ENCODE measurements around the gene HINT2. TPM values are rescaled to one million over a fixed set of nuclear protein-coding genes. Genes with fewer than 3 reads are reported as not detected.
A peak's percentile ranks its signal among the peaks of the same experiment; 100 is the strongest.

Gene HINT2
- total and polyA plus RNA-seq, 2 experiments from 2014 or later, result 30.6 to 50.7 TPM

DNA sequence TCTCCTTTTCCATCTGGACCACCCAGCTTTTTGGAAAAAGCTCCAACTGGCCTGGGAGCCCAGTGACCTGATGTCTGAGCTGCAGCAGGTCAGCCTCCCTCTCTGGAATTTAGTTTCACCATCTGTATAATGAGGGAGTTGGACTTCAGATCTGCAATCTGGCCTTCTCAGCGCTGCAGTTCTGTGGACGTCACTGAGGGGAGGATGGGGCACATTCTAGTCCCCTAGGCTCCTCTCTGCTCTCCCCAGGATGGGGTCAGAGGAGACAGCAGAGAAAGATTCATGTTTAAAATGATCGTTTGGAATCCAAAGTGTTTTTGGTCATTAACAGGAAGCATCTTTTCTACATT, 45.1 kb upstream of the HINT2 start:
- Histone ChIP-seq H3K36me3 (ENCODE audit: low read depth) (no peaks in the 10 kb centered on the region), H3K9me3 (ENCODE audit: low read depth) (no peaks in the 10 kb centered on the region), H3K4me3 (no peak overlapping the region), H3K79me2 (ENCODE audit: insufficient read depth) (no peaks in the 10 kb centered on the region), H3F3A (ENCODE audit: insufficient read depth) (no peaks in the 10 kb centered on the region), H4K20me1 (ENCODE audit: insufficient read depth) (no peaks in the 10 kb centered on the region), H3K27ac (no peak overlapping the region), H3K9me2 (ENCODE audit: insufficient read depth) (no peaks in the 10 kb centered on the region), H2AFZ (no peak overlapping the region), H3K27me3 (replicated peaks; ENCODE audit: insufficient read depth) (peaks cover 15% of the 10 kb centered on the region), H3K4me2 (ENCODE audit: unreplicated experiment) (no peak overlapping the region), H3K9ac (no peak overlapping the region), H3K4me1 (ENCODE audit: insufficient read depth) (no peaks in the 10 kb centered on the region)
- in situ Hi-C loops (cut with MboI), result no loop called here
- no peak for DNase-seq
- TF ChIP-seq EZH2phosphoT487 (IDR thresholded peaks at IDR 0.05; ENCODE audit: insufficient read depth, low read depth), result no peak
- no peak for TF ChIP-seq EZH2 (IDR thresholded peaks at IDR 0.05; ENCODE audit: insufficient read depth, poor library complexity, severe bottlenecking)
- WGBS, 2 experiments (ENCODE audit: low coverage in 1 of 2, low lambda C conversion rate in 2 of 2, missing lambda C conversion rate in 2 of 2), result 3 to 4% methylated on average over 3 of the region's 3 CpGs

DNA sequence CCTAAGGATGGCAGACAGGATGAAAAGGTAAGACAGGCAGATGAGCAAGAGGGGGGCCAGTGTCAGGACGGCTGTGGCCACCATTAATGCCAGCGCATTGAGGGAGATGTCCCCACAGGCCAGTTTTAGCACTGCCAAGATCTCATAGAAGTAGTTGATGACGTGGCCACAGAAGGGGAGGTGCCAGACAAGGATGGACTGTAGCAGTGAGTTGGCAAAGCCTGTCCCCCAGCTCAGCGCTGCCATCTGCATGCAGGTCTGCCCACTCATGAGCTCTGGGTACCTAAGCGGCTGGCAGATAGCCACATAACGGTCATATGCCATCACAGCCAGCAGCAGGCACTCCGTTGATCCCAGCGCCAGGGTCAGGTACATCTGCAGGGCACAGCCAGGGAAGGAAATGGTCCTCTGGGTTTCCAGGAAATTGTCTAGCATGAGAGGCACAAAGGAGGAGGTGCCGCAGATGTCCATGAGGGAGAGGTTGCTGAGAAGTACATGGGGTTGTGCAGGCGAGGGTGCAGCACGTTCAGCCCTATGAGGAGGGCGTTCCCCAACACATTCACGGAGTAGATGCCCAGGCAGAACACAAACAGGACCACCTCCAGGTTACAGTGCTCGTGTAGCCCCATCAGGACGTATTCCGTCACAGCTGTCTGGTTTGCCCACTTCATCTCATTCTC, 44.6 kb upstream of the HINT2 start:
- Histone ChIP-seq H3K9me3 (ENCODE audit: low read depth) (no peaks in the 10 kb centered on the region), H4K20me1 (ENCODE audit: insufficient read depth) (no peaks in the 10 kb centered on the region), H3K9me2 (ENCODE audit: insufficient read depth) (no peaks in the 10 kb centered on the region), H3K9ac (no peak overlapping the region), H3K36me3 (ENCODE audit: low read depth) (no peaks in the 10 kb centered on the region), H3K4me3 (no peak overlapping the region), H3F3A (ENCODE audit: insufficient read depth) (no peaks in the 10 kb centered on the region), H3K4me1 (ENCODE audit: insufficient read depth) (no peaks in the 10 kb centered on the region), H3K79me2 (ENCODE audit: insufficient read depth) (no peaks in the 10 kb centered on the region), H3K27me3 (replicated peaks; ENCODE audit: insufficient read depth) (peaks cover 15% of the 10 kb centered on the region), H2AFZ (no peak overlapping the region), H3K27ac (no peak overlapping the region), H3K4me2 (ENCODE audit: unreplicated experiment) (no peak overlapping the region)
- TF ChIP-seq EZH2 (IDR thresholded peaks at IDR 0.05; ENCODE audit: insufficient read depth, poor library complexity, severe bottlenecking) (no peak), EZH2phosphoT487 (IDR thresholded peaks at IDR 0.05; ENCODE audit: insufficient read depth, low read depth) (no peak)
- in situ Hi-C loops (cut with MboI), result no loop called here
- 31 to 36% methylated on average over 16 of the region's 16 CpGs for WGBS, 2 experiments (ENCODE audit: low coverage in 1 of 2, low lambda C conversion rate in 2 of 2, missing lambda C conversion rate in 2 of 2)
- peak; percentile 67 for DNase-seq

DNA sequence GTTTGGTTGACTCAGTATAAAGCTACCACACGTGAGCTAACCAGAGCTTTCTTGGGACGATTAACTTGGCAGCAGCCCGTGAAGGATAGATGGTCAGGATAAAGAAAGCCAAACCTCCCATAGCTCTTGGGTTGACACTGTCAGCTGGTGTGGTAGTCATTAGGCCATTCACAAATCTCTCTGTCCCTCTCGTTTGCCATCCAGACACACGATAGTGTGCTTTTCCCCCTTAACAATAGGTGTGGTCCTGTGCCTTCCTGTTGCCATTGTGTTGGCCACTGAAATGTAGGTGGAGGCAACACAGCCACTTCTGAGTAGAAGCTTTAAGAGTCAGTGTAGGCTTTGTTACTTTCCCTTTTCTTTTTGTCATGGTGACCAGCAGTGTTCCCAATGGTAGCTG, 43.6 kb upstream of the HINT2 start:
- peaks cover 15% of the 10 kb centered on the region for H3K27me3 ChIP-seq (replicated peaks; ENCODE audit: insufficient read depth)
- H3K36me3 ChIP-seq (ENCODE audit: low read depth), result no peaks in the 10 kb centered on the region
- 45 to 52% methylated on average over 5 of the region's 5 CpGs for WGBS, 2 experiments (ENCODE audit: low coverage in 1 of 2, low lambda C conversion rate in 2 of 2, missing lambda C conversion rate in 2 of 2)
- H3F3A ChIP-seq (ENCODE audit: insufficient read depth), result no peaks in the 10 kb centered on the region
- H4K20me1 ChIP-seq (ENCODE audit: insufficient read depth), result no peaks in the 10 kb centered on the region
- no peak overlapping the region for H3K27ac ChIP-seq
- H3K4me3 ChIP-seq, result no peak overlapping the region
- H3K4me2 ChIP-seq (ENCODE audit: unreplicated experiment), result no peak overlapping the region
- H3K79me2 ChIP-seq (ENCODE audit: insufficient read depth), result no peaks in the 10 kb centered on the region
- no peaks in the 10 kb centered on the region for H3K9me2 ChIP-seq (ENCODE audit: insufficient read depth)
- TF ChIP-seq EZH2phosphoT487 (IDR thresholded peaks at IDR 0.05; ENCODE audit: insufficient read depth, low read depth) (no peak), EZH2 (IDR thresholded peaks at IDR 0.05; ENCODE audit: insufficient read depth, poor library complexity, severe bottlenecking) (no peak)
- no peaks in the 10 kb centered on the region for H3K9me3 ChIP-seq (ENCODE audit: low read depth)
- H3K9ac ChIP-seq, result no peak overlapping the region
- no peak for DNase-seq
- in situ Hi-C loops (cut with MboI), result no loop called here
- no peak overlapping the region for H2AFZ ChIP-seq
- H3K4me1 ChIP-seq (ENCODE audit: insufficient read depth), result no peaks in the 10 kb centered on the region

DNA sequence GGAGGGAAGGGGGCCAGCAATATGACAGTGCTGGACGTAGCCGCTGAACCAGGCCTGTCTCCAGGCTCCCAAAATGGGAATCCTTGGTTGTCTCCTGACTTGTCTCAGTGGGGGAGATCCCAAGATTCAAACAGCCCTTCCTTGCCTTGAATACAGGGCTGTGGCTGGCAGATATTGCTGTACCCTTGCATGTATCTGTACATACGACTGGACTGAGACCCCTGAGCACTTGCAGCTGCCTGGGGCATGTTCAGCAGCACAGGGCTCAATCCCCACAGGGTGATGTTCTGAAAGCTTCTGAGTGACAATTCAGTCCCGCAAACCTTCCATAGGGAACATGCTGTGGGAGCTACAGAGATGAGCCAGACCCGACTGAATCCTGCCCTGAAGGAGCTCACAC, 42.0 kb upstream of the HINT2 start:
- Histone ChIP-seq H3F3A (ENCODE audit: insufficient read depth) (no peaks in the 10 kb centered on the region), H3K9me2 (ENCODE audit: insufficient read depth) (no peaks in the 10 kb centered on the region), H3K4me1 (ENCODE audit: insufficient read depth) (no peaks in the 10 kb centered on the region), H3K27ac (no peak overlapping the region), H3K9me3 (ENCODE audit: low read depth) (no peaks in the 10 kb centered on the region), H2AFZ (no peak overlapping the region), H3K4me3 (no peak overlapping the region), H3K4me2 (ENCODE audit: unreplicated experiment) (no peak overlapping the region), H3K27me3 (replicated peaks; ENCODE audit: insufficient read depth) (peaks cover 7% of the 10 kb centered on the region; the same call in 1 of the 2 replicates), H3K36me3 (ENCODE audit: low read depth) (no peaks in the 10 kb centered on the region), H3K79me2 (ENCODE audit: insufficient read depth) (no peaks in the 10 kb centered on the region), H4K20me1 (ENCODE audit: insufficient read depth) (no peaks in the 10 kb centered on the region), H3K9ac (no peak overlapping the region)
- in situ Hi-C loops (cut with MboI), result no loop called here
- DNase-seq, result no peak
- no peak for TF ChIP-seq EZH2phosphoT487 (IDR thresholded peaks at IDR 0.05; ENCODE audit: insufficient read depth, low read depth)
- no peak for TF ChIP-seq EZH2 (IDR thresholded peaks at IDR 0.05; ENCODE audit: insufficient read depth, poor library complexity, severe bottlenecking)
- 70 to 73% methylated on average over 5 of the region's 5 CpGs for WGBS, 2 experiments (ENCODE audit: low coverage in 1 of 2, low lambda C conversion rate in 2 of 2, missing lambda C conversion rate in 2 of 2)
